HG03175 (cell line): ENCODE results near the gene APPBP2.
"Not testable (repeated sequence)": the region's sequence is repeated elsewhere in the genome, so short reads cannot be mapped to it uniquely, and the experiment has no call there.

ENCODE experiments used
- ATAC-seq: cut with Tn5 transposase; IDR thresholded peaks from one replicate; pipeline ENCODE4 v1.9.1; 2021; ENCODE audit warnings: mild to moderate bottlenecking, moderate library complexity; ENCODE audit not compliant: unreplicated experiment

APPBP2 gene, protein sequence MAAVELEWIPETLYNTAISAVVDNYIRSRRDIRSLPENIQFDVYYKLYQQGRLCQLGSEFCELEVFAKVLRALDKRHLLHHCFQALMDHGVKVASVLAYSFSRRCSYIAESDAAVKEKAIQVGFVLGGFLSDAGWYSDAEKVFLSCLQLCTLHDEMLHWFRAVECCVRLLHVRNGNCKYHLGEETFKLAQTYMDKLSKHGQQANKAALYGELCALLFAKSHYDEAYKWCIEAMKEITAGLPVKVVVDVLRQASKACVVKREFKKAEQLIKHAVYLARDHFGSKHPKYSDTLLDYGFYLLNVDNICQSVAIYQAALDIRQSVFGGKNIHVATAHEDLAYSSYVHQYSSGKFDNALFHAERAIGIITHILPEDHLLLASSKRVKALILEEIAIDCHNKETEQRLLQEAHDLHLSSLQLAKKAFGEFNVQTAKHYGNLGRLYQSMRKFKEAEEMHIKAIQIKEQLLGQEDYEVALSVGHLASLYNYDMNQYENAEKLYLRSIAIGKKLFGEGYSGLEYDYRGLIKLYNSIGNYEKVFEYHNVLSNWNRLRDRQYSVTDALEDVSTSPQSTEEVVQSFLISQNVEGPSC

DNA sequence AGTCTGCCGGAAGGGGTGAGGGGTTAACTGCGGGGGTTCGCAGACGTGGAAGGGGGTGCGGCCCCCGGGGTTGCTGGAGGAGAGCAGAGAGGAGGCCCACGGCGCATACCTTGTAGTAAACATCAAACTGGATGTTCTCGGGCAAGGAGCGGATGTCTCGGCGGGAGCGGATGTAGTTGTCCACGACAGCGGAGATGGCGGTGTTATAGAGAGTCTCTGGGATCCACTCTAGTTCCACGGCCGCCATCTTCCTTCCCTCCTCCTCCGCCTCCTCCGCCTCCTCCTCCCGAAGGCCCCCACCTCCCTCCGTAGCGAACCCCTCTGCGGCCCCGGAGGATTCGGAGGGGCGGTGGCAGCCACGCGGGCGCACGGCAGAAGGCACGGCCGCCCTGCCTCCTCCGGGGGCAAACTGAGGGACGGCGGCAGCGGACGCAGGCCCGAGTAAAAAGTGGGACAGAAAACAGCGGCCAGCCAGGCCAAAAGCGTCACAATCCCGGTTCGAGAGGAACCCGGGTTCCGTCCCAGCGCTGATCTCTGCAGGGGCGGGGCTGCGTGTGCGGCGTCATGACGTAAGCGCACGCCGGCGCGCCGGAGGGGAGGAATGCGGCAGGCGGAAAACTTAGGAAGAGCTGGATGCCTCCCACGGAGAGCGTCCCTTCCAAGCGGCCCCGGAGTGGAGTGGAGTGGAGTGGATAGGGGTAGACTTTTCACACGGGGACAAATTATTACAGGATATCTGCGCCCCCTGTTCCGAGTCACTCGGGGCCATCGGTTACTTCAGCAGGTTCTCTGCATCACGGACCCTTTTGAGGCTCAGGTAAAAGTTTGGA is at the start of gene APPBP2:
TSS of gene APPBP2 (minus strand) at position 558 of the 830 bp plus-strand sequence. CDS start at position 247, 311 bp downstream.
- peak; percentile 90 for ATAC-seq

DNA sequence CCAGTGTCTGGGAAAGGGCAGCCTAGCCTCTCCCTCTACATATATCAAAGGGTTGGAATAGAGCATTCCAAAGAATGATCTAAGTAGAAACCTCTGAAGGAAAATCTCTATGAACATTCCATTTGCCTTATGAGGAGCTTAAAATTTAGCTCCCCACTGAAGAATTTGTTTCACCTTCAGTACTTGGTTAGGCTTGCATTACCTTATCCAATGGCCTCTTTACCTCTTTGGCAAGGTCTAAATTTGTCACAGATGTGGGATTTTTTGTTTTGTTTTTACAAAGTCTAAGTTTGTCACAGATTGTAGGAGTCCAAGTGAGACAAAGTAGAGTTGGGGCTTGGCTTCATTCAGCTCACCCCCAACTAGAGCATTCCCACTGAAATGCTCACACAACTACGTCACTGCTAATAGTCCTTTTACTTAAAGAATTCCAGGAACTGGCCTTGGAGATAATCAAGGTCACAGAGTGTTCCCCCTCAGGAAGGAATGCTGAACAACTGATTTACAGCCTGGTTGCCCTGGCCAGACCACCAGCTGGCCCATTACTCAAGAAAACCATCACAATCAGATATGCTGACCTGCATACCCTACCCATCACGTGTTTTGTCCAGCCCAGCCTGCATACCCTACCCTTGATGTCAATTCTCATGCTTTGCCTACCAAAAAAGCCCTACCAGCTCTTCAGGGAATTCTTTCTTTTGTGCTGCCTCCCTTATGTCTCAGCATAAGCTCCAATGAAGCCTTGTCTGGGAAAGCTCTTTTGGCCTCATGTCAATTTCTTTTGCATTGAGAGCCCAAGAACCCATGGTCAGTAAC is 47.4 kb upstream of the APPBP2 start:
- ATAC-seq: no peak

DNA sequence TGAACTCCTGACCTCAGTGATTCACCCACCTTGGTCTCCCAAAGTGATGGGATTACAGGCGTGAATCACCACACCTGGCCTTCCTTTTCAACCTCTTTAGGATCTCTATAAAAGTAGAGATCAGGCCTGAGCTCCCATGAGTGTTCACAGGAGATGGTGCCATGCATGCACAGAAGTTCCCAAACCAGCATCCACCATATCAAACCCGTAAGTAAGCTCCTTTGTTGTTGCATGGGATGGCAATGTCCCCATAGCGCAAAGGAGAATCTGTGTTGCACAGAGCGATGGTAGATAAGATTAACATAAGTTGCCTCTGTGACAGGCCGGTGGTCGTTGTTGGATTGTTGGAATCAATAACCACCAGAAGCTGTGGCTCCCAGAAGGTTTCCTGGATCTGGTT is 39.2 kb upstream of the APPBP2 start:
- ATAC-seq: no peak

DNA sequence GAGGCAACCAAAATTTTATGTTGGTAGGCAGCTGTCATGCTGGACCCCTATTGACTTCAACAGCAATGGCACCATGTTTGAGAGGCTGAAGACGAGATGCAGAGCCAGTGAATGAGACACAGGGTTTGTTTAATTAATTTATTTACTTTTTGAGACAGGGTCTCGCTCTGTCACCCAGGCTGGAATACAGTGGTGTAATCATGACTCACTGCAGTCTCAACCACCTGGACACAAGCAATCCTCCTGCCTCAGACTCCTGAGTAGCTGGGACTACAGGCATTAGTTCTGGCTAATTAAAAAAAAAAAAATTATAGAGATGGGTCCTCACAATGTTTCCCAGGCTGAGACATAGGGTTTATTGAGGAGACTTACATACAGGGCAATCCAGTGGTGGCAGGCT is 37.7 kb upstream of the APPBP2 start:
- ATAC-seq: no peak

DNA sequence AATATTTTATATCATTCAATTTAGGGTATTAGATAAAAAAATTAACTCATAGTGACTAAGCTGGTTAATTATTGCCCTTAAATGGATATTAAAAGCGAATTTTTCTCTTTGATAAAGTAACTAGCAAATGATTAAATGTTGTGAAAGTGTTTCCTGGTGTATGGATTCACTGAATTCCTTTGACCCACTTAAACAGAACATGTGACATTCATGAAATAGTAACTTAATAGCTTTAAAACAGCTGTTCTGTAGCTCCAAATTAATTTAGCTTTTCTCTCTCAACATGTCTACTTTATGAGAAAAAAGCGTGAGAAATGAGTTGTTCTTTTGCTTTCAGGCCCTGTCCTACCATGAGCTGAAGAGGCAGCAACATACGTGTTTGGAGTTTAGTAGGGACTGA is 36.4 kb upstream of the APPBP2 start:
- ATAC-seq: no peak

DNA sequence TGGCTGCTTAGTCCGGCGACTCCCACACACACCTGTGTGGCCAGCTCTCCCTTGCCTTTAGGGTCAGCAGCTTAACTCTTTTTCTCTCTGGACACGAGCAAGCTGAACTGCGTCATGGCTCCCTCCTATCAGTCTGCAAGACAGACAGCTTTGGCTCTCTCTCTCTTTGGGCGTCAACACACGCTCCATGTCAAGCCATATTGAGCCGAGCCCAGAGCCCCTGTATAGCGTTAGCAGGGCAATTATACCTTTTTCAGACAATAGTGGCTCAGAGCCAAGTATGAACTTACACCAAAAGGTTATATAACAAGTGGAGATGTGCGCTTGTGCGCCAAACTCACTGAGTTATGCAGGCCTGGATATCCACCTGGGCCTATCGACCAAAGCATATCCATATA is 34.8 kb upstream of the APPBP2 start:
- ATAC-seq: no peak

DNA sequence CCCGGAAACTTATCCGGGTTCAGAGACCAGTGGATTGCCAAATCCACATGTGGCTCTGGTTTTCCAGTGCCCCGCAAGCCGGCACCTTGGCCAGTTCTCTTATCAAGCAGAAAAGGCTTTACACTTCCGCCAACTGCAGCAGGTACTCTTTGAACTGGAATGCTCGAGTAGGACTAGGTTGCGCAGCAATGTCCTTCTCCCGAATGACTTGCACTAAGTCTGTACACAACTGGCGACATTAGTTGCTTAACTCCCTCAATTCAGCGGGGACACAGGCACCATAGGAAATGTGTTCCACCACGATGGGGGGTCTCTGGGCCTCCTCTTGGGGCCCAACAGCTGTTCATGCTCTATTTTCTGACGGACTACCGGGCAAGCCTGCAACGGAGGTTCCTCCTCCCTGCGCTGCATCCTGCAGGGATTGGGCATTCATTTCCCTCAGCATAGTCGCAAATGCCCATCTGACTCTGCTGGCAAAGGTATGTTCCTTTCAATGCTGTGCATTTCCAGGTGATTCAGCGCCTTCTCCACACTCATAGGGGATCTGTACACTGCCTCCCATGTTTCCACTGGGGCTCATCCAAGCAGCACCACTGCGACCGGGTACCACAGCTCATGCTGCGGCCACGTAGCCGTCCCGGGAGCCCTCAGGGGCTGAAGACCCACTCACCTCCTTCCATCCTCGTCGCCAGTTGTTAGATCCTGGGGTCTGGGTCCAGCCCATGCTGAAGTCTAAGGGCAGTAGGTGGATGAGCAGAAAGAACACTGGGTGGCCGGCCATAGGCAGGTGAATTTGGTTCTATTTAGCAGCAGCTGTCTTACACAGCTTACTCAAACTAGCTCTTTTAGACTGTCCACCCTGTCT is 34.2 kb upstream of the APPBP2 start:
- ATAC-seq: no peak

DNA sequence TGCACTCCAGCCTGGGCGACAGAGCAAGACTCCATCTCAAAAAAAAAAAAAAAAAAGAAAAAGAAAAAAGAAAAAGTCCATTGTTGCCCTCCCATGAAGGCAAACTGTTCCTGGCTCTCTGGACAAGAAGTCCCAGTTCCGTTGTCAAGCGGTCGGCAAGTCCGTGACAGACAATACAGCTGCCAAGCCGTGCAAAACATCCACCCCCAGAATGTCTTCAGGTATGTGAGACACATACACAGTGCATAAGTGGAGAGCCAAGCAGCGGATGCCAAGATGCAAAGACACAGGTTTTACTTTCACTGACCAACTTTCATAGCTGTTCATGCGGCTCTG is 33.6 kb upstream of the APPBP2 start:
- ATAC-seq: no peak

DNA sequence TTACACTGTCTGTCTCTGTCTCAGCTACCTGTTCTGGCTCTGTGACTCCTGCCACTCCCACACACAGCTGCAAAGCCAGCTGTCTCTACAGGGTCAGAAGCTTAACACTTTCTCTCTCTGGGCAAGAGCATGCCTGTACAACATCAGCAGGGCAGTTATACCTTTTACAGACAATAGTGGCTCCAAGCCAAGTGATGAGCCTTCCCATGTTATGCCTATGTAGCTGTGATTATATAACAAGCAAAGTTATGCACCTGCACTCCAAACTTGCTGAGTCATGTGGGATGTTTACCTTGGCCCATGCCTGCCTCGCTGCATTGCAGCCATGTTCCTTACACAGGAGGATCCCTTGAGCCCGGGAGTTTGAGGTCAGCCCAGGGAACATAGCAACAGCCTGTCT is 31.8 kb upstream of the APPBP2 start:
- no peak for ATAC-seq

DNA sequence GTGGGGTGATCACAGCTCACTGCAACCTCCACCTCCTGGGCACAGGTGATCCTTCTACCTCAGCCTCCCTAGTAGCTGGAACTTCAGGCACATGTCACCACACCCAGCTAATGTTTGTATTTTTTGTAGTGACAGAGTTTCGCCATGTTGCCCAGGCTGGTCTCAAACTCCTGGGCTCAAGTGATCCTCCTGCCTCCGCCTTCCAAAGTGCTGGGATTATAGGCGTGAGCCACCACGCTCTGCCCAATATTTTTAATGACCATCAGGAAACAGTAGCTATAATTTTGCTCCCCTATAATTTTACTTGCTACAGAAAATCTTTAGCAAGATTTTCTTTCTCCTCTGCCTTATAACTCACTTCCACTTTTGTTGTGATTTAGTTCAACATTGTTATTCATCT is 29.7 kb upstream of the APPBP2 start:
- no peak for ATAC-seq

DNA sequence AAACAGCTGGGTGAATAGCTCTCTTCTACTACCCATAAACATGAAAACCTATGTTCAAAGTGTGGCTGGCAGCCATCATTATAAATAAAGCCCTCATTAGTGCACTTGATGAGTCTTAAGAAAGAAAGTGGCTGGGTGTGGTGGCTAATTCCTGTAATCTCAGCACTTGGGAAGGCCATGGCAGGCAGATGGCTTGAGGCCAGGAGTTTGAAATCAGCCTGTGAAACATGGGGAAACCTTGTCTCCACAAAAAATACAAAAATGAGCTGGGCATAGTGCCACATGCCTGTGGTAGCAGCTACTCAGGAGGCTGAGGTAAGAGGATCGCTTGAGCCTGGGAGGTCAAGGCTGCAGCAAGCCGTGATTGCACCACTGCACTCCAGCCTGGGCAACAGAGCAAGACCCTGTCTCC is 28.3 kb upstream of the APPBP2 start:
- no peak for ATAC-seq

DNA sequence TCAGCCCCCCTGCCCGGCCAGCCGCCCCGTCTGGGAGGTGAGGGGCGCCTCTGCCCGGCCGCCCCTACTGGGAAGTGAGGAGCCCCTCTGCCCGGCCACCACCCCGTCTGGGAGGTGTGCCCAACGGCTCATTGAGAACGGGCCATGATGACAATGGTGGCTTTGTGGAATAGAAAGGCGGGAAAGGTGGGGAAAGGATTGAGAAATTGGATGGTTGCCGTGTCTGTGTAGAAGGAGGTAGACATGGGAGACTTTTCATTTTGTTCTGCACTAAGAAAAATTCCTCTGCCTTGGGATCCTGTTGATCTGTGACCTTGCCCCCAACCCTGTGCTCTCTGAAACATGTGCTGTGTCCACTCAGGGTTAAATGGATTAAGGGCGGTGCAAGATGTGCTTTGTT is 26.2 kb upstream of the APPBP2 start:
- ATAC-seq: not testable (repeated sequence)

DNA sequence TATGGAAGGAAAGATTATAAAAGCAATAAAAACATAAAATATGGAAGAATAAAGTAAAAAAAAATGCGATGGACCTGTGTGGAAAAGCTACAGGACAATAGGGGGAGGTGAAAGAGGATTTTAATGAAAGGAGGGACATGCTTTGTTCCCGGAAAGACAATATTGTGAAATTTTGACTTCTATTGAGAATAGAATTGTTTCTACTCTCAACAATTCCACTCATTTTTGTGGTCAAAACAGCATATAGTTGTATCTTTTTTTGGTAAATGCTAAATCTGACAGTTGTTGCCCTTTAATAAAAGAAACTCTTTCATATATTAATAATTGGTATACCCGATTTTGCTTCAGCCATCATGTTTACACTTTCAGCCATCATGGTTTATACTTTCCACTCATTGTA is 22.9 kb upstream of the APPBP2 start:
- no peak for ATAC-seq

DNA sequence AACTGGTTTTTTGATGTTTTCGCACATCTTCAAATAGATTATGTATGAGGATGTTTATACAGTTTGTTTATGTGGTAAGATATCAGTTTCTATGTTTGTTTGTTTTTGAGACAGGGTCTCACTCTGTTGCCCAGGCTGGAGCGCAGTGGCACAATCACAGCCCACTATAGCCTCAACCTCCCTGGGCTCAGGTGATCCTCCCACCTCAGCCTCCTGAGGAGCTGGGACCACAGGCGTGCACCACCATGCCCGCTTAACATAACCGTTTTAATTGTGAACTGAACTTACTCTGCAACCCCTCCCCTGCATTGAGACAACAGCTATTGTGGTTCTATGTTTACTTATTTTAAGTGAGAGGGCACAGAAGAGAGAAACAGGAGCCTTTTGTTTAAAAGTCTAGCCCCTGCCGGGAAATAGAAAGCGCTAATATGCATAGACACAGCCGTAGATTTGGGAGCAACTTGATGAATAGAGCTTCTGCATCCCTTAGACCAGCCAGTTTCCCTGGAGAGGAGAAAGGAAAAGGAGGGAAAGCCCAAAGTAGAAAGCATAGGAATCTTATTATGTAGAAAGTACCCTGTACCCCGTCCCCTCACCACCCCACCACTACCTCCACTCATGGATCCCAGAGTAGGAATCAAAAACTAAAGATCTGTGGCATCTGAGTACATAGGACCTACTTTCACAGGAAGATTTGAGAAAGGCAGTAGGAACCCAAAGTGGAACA is 19.6 kb upstream of the APPBP2 start:
- ATAC-seq: no peak

DNA sequence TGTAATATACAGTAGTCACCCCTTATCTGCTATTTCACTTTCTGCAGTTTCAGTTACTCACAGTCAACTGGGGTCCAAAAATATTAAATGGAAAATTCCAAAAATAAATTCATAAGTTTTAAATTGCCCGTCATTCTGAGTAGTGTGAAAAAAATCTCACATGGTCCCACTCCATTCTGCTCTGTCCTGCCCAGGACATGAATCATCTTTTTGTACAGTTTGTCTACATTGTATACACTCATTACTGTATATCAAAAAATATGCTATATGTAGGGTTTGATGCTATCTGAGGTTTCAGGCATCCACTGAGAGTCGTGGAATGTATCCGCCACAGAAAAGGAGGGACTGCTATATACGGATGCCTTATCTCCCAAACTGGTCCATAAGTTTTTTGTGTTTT is 16.0 kb upstream of the APPBP2 start:
- ATAC-seq: no peak

DNA sequence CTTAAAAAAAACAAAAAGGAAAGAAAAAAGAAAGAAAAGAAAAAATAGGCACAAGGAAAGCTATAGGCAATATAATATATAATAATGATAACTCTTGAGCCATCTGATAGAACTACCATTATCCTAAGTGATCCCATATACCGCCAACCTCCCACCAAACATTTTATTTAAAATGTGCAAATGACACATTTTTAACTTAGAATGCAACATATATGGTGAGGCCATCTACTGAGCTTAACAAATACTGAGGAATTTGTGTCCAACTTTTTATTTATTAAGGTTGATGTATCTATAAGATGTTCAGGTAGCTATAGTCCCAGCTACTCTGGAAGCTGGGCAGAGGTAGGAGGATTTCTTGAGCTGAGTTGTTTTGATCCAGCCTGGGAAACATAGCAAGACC is 14.4 kb upstream of the APPBP2 start:
- no peak for ATAC-seq

DNA sequence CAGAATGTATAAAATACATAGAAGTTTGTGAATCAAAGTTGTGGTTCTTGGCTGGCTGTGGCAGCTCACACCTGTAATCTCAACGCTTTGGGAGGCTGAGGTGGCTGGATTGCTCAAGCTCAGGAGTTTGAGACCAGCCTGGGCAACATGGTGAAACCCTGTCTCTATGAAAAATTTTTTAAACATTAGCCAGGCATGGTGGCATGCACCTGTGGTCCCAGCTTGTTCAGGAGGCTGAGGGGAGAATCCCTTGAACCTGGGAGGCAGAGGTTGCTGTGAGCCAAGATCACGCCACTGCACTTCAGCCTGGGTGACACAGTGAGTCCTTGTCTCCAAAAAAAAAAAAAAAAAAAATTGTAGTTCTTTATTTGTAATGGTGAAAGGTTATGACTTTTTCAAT is 13.8 kb upstream of the APPBP2 start:
- no peak for ATAC-seq

DNA sequence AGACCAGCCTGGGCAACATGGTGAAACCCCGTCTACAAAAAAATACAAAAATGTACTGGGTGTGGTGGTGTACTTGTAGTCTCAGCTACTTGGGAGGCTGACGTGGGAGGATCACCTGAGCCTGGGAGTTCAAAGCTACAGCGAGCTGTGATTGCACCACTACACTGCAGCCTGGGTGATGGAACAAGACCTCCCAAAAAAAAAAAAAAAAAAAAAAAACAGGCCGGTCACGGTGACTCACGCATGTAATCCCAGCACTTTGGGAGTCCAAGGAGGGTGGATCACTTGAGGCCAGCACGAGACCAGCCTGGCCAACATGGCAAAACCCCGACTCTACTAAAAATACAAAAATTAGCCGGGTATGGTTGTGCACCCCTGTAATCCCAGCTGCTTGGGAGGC is 12.7 kb upstream of the APPBP2 start:
- no peak for ATAC-seq
